HL-60 (cell line): ENCODE measurements around the gene PRR18.

Source experiments
- POLR2AphosphoS5 ChIP-seq: IDR thresholded peaks from 2 replicates; pipeline ENCODE4 v1.6.1; 2012; ENCODE audit warnings: low read depth
- REST ChIP-seq: IDR thresholded peaks from 2 replicates; pipeline ENCODE4 v1.6.1; 2012; ENCODE audit warnings: low read depth; ENCODE audit not compliant: insufficient replicate concordance
- TF ChIP-seq, protein P1 (sequence below): IDR thresholded peaks from one replicate; pipeline ENCODE4 v1.5.1; 2011; ENCODE audit warnings: low read length, control low read depth, inconsistent platforms; ENCODE audit not compliant: insufficient read depth

GRCh38 chr6:166275714-166276166 is 32.5 kb downstream of the PRR18 start:
- TF ChIP-seq, protein P1, sequence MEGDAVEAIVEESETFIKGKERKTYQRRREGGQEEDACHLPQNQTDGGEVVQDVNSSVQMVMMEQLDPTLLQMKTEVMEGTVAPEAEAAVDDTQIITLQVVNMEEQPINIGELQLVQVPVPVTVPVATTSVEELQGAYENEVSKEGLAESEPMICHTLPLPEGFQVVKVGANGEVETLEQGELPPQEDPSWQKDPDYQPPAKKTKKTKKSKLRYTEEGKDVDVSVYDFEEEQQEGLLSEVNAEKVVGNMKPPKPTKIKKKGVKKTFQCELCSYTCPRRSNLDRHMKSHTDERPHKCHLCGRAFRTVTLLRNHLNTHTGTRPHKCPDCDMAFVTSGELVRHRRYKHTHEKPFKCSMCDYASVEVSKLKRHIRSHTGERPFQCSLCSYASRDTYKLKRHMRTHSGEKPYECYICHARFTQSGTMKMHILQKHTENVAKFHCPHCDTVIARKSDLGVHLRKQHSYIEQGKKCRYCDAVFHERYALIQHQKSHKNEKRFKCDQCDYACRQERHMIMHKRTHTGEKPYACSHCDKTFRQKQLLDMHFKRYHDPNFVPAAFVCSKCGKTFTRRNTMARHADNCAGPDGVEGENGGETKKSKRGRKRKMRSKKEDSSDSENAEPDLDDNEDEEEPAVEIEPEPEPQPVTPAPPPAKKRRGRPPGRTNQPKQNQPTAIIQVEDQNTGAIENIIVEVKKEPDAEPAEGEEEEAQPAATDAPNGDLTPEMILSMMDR: peak; percentile 62
- TF ChIP-seq POLR2AphosphoS5 (no peak), REST (no peak)
